ENCODE results near the gene PMAIP1.
A peak's percentile ranks its signal among the peaks of the same experiment; 100 is the strongest.
"Not testable (repeated sequence)": the region's sequence is repeated elsewhere in the genome, so short reads cannot be mapped to it uniquely, and the experiment has no call there.

PMAIP1 gene

GRCh38 chr18:59885579-59886163, 14.1 kb upstream of the PMAIP1 start:
- DNase-seq: peak; percentile 44

- not testable (repeated sequence) for DNase-seq
Observed at GRCh38 chr18:59886399-59886798, 13.4 kb upstream of the PMAIP1 start.

GRCh38 chr18:59892123-59892522, 7.7 kb upstream of the PMAIP1 start:
- DNase-seq: no peak

DNA sequence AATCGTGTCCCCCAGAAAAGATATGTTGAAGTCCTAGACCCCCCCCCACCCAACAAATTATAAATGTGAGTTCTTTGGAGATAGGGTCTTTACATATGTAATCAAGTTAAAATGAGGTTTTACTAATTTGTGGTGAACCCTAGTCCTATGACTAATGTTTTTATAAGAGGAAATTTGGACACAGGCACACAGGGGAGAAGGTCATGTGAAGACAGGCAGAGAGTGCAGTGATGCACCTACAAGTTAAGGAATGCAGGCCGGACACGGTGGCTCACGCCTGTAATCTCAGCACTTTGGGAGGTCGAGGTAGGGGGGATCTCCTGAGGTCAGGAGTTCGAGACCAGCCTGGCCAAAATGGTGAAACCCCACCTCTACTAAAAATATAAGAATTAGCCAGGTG, 5.8 kb upstream of the PMAIP1 start:
- no peak for DNase-seq

GRCh38 chr18:59897321-59897954, 2.4 kb upstream of the PMAIP1 start:
- no peak for DNase-seq

DNA sequence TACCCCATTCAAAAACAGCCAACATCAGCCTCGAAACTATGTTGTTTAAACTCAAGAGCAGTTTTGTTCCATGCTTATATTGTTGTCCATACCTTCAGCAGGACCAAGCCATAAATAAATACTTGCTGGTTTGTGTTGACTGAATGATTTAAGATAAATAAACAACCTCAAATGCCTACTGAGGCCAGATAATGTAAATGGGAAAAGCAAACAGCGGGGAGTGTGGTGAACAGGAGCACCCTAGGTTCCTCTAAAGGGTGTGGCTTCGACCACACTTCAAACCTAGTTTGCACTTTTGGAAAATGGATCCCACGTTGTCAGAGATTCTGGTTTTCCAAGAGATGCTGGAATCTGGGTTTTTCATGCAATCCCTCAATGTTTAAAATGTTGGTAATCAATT, 1.7 kb upstream of the PMAIP1 start:
- DNase-seq: no peak

GRCh38 chr18:59898609-59899297, 1.0 kb upstream of the PMAIP1 start:
- no peak for DNase-seq

DNA sequence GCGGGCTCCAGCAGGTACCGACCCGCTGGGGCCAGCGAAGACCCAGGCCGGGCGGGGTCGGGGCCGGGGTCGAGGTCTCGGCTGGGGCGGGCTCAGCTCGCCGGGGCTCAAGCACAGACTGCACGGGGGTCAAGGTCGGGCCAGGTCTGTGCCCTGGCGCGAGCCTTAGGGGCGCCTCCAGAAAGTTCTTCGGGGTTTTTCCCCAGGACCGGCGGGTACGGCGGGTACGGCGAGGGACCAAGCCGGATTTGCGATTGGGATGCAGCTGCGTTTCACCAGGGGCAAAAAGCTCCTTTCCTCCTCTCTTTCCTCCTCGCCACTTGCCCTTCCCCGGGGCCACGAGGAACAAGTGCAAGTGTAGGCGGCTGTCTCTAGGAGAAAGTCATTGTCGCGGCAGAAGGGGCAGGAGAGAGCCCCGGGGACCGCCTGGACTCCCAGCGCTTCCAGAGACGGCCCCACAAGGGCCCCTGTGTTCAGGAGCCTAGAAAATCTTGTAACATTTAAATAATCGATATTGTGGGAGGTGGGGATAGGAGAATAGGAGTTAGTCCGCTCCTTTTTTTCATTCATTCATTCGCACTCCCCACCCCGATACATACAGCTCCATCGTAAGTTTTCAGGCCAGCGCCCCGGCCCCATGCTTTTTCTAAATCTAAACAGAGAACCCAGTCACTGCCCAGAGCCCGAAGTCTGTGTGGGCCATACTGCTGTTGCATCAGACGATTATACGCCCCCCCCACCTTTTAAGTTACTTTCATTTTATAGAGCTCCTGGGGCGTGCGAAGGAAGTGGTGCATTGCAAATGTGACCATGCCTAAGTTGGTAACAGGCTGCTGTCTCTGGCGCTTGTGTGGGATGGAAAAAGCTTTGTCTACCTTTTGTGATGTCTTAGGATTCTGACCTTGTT, 679 bp downstream of the PMAIP1 start:
- DNase-seq: peak; percentile 76

- DNase-seq: no peak
Observed at GRCh38 chr18:59902131-59902992, 2.6 kb downstream of the PMAIP1 start.

DNA sequence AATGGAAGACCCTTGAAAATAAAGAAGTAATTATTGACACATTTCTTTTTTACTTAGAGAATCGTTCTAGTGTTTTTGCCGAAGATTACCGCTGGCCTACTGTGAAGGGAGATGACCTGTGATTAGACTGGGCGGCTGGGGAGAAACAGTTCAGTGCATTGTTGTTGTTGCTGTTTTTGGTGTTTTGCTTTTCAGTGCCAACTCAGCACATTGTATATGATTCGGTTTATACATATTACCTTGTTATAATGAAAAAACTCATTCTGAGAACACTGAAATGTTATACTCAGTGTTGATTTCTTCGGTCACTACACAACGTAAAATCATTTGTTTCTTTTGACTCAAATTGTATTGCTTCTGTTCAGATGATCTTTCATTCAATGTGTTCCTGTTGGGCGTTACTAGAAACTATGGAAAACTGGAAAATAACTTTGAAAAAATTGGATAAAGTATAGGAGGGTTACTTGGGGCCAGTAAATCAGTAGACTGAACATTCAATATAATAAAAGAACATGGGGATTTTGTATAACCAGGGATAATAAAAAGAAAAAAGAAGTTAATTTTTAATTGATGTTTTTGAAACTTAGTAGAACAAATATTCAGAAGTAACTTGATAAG, 3.3 kb downstream of the PMAIP1 start:
- no peak for DNase-seq

DNA sequence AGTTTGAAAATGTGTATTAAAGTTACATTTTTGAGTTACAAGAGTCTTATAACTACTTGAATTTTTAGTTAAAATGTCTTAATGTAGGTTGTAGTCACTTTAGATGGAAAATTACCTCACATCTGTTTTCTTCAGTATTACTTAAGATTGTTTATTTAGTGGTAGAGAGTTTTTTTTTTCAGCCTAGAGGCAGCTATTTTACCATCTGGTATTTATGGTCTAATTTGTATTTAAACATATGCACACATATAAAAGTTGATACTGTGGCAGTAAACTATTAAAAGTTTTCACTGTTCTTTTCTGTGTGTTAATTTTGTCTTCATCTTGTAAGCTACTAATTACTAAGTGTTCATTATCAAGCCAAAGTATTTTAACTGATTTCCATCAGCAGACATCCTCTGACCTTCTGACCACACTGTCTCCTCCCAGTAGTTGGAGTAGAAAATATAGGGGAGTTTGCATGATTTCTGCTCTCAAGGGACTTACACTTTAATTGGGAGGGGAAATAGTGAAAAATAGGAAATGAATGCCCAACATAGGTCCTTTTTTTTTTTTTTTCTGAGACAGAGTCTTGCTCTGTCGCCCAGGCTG, 4.3 kb downstream of the PMAIP1 start:
- DNase-seq: no peak

DNA sequence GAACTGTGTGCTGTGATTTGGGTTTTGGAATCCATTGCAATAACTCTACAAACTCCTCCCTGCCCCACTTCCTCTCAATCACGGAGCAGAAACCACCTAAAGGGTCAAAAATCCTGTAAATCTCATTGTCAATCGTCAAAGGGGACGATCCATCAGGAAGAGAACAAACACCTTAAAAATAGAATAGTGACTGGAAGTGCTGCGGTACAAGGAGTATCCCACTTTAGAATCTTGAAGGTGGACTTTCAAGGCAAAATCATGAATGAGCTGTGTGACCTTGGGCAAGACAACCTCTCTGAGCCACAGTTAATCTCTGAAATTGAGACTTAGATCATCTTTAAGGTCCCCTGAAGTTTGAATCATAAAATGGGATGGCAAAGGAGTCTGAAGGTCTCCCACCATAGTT, 5.9 kb downstream of the PMAIP1 start:
- no peak for DNase-seq

- DNase-seq: no peak
Observed at GRCh38 chr18:59906203-59906602, 6.4 kb downstream of the PMAIP1 start.

DNA sequence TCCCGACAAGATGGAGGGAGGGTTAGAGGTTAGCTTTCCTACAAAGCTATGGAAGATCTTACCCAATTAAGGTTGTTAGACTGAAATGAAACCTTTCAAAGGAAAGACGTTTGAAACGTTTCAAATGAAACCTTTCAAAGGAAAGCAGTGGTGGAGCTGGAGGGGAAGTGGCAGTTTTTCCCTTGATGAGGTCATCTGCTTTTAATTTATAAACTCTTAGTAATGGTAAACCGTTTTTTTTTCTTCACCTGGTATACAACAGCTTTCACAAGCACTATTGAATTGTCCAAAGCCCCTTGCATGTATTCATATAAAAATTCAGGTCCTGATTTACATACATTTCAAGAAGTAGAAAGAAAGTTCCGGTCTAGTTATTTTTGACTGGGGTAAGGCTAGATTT, 7.4 kb downstream of the PMAIP1 start:
- DNase-seq: no peak

DNA sequence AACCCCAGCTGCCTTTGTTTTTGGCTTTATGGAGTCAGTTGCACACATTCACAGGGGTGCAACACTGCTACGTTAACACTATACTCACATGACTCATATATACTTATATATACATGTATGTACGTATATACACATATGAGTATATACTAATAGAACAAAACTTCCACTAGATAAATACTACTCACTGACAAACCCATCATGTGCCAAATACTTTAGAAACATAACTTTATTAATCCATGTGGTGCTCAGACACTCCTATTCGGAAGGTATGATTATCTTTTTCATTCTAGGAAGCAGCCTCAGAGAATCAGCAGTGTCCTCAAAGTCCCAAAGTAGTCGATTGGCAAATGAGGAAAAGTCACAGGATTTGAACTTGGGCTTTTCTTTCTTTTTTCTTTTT, 7.9 kb downstream of the PMAIP1 start:
- DNase-seq: no peak

DNA sequence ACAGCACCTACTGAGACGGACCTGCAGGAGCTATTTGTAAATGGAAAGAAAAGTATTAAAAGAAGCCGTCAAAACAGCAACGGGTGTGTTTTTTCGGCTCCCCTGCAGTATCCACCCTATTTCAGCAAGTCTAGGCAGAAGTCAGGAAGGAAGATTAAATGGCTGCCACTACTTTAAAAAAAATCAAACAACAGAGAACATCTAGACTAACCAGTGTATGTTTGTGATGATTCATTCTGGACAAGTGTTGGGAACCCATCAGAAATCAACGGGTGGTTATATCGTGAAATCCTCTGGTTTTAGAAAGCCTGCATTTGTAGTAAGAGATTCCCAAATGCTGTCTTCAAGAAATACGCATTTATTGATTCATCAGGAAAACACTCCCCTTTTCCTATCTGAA, 9.0 kb downstream of the PMAIP1 start:
- no peak for DNase-seq

DNA sequence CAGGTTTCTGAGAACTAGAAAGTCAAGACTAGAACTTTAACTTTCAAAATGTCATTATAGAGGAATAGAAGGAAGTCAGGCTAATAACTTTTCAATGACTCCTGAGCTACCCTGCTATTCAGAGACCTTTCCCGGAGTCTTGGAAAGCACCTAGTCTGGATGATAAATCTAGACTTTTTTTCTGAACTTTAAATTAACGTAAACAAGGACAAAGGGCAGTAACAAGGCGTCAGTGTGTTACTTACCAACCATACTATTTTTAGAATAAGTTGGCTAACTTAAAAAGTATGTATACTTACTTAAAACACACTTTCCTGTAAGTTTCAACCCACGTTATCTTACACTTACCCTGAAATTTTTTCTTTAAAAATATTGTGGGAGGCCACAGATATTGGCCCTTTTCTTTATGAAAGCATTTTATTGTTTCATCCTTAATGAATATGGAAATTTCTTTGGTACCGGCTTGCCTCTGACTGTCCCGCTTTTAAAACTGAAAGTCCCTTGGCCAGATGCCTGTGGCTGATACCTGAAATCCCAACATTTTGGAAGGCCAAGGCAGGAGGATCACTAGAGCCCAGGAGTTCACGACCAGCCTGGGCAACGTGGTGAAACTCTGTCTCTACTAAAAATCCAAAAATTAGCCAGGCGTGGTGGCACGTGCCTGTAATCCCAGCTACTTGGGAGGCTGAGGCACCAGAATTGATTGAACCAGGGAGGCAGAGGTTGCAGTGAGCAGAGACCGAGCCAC, 9.7 kb downstream of the PMAIP1 start:
- no peak for DNase-seq

- no peak for DNase-seq
Observed at GRCh38 chr18:59910967-59911366, 11.2 kb downstream of the PMAIP1 start.

- no peak for DNase-seq
Observed at GRCh38 chr18:59911600-59911999, 11.8 kb downstream of the PMAIP1 start.

DNA sequence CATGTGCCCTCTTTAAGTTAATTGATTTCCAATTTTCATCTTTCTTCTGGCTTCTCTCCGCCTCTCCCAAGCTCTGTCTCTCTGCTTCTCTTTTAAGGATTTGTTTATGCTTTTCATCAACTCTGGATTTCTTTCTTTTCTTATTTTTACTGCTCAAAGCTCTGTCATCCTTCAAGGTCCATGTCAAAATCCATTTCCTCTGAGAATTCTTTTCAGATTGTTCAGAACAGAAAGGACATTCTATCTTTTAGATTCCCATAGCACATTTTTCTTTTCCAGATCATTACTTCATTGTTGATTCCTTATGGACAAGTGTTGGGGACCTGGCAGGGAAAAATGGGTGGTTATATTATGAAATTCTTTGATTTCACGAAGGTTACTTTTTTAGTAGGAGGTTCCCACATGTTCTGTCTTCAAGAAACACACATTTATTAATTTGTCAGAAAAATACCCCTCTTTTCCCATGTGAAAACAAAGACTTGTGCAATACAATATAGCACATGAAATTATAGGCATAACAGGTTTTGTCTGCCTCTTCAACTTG, 12.3 kb downstream of the PMAIP1 start:
- DNase-seq: no peak

DNA sequence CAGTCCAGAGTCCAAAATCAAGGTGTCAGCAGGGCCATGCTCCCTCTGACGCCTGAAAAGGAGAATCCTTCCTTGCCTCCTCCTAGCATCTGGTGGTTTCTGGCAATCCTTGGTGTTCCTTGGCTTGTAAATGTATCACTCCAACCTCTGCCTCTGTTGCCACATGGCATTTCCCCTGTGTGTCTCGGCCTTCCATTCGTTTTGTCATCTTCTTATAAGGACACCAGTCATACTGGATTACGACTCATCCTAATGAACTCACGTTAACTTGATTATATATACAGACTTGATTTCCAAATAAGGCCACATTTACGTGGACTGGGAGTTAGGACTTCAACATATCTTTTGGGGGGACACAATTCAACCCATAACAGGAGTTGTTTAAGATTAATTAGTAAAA, 15.8 kb downstream of the PMAIP1 start:
- no peak for DNase-seq

All from stimulated activated CD4-positive, alpha-beta T cell treated with anti-CD3 and anti-CD28 coated beads, Interleukin-1b, Interleukin-23, amount 100 ng/mL, for 48 hours (primary cell).